WTC11 (cell line): ENCODE measurements around the gene ITPKB. TPM values are rescaled to one million over a fixed set of nuclear protein-coding genes. Genes with fewer than 3 reads are reported as not detected.
A peak's percentile ranks its signal among the peaks of the same experiment; 100 is the strongest.

Source experiments
- ATAC-seq: fragments of 200-7000 bp; cut with Tn5 transposase; 2 replicates; pipeline ENCODE4 v1.10.0; 2021; ENCODE audit warnings: mild to moderate bottlenecking, moderate library complexity
- CTCF ChIA-PET: fragments of 300-600 bp; sonication (Branson Sonifier 250); formaldehyde crosslinking; loops from one replicate; lab custom pipeline; 2021; ENCODE audit warnings: antibody characterized with exemption; lab: Charles Lee
- POLR2A ChIA-PET: fragments of 350-600 bp; sonication (Branson Sonifier 250); formaldehyde crosslinking; loops from one replicate; lab custom pipeline; 2021; ENCODE audit warnings: antibody characterized with exemption; lab: Charles Lee
- DNase-seq: peaks from one replicate; pipeline ENCODE4 v3.0.0; 2021; ENCODE audit warnings: low spot score
- H3K27ac Mint-ChIP-seq: 2 replicates; pipeline ENCODE4 v1.8.0; 2021; ENCODE audit warnings: mixed read lengths
- H3K27me3 Mint-ChIP-seq: 2 replicates; pipeline ENCODE4 v1.8.0; 2021; ENCODE audit warnings: low read depth, mild to moderate bottlenecking, moderate library complexity, mixed read lengths
- H3K36me3 Mint-ChIP-seq: 2 replicates; pipeline ENCODE4 v1.8.0; 2021; ENCODE audit warnings: mixed read lengths
- H3K4me1 Mint-ChIP-seq: 2 replicates; pipeline ENCODE4 v1.8.0; 2022; ENCODE audit warnings: mixed read lengths
- H3K4me3 Mint-ChIP-seq: 2 replicates; pipeline ENCODE4 v1.8.0; 2021; ENCODE audit warnings: mild to moderate bottlenecking, moderate library complexity, mixed read lengths
- H3K9me3 Mint-ChIP-seq: 2 replicates; pipeline ENCODE4 v1.8.0; 2021; ENCODE audit warnings: mixed read lengths
- AR ChIP-seq: fragments of 250-450 bp; sonication (Bioruptor Pico); IDR thresholded peaks from 2 replicates; pipeline ENCODE4 v1.9.0; 2021; ENCODE audit warnings: mild to moderate bottlenecking
- ARID4B ChIP-seq: sonication (generic); formaldehyde crosslinking; IDR thresholded peaks from 2 replicates; pipeline ENCODE4 v1.8.0; 2023; ENCODE audit warnings: missing genetic modification reagents, mild to moderate bottlenecking, borderline replicate concordance
- CBFB ChIP-seq: sonication (generic); formaldehyde crosslinking; IDR thresholded peaks from 2 replicates; pipeline ENCODE4 v1.8.1; 2022; ENCODE audit warnings: mild to moderate bottlenecking, low read depth, missing genetic modification reagents
- CREB1 ChIP-seq: sonication (generic); formaldehyde crosslinking; IDR thresholded peaks from 2 replicates; pipeline ENCODE4 v1.8.0; 2023; ENCODE audit warnings: mild to moderate bottlenecking, missing genetic modification reagents
- CTCF ChIP-seq: fragments of 200-600 bp; IDR thresholded peaks from 2 replicates; pipeline ENCODE4 v1.8.0; 2022; ENCODE audit warnings: antibody characterized with exemption
- E2F4 ChIP-seq: sonication (generic); formaldehyde crosslinking; IDR thresholded peaks from 2 replicates; pipeline ENCODE4 v1.8.1; 2022; ENCODE audit warnings: low read depth, mild to moderate bottlenecking, moderate library complexity, missing genetic modification reagents, borderline replicate concordance
- ESRRA ChIP-seq: sonication (generic); formaldehyde crosslinking; IDR thresholded peaks from 2 replicates; pipeline ENCODE4 v1.8.1; 2022; ENCODE audit warnings: mild to moderate bottlenecking, missing genetic modification reagents, borderline replicate concordance
- FOXP4 ChIP-seq: sonication (generic); formaldehyde crosslinking; IDR thresholded peaks from 2 replicates; pipeline ENCODE4 v1.8.0; 2022; ENCODE audit warnings: mild to moderate bottlenecking, missing genetic modification reagents
- HMGA2 ChIP-seq: fragments of 250-450 bp; sonication (Bioruptor Pico); IDR thresholded peaks from 2 replicates; pipeline ENCODE4 v1.4.0; 2021; ENCODE audit warnings: mild to moderate bottlenecking, moderate library complexity
- NFATC4 ChIP-seq: fragments of 250-450 bp; sonication (Bioruptor Pico); IDR thresholded peaks from 2 replicates; pipeline ENCODE4 v1.9.0; 2021; ENCODE audit warnings: mild to moderate bottlenecking
- NR3C1 ChIP-seq: sonication (generic); formaldehyde crosslinking; conservative IDR thresholded peaks from 2 replicates; pipeline ENCODE4 v1.8.1; 2023; ENCODE audit warnings: low read depth, mild to moderate bottlenecking, missing genetic modification reagents
- ZNF317 ChIP-seq: sonication (generic); formaldehyde crosslinking; IDR thresholded peaks from 2 replicates; pipeline ENCODE4 v1.8.1; 2023; ENCODE audit warnings: low read depth, mild to moderate bottlenecking, moderate library complexity, missing genetic modification reagents, borderline replicate concordance
- ZNF416 ChIP-seq: fragments of 250-450 bp; sonication (Bioruptor Pico); IDR thresholded peaks from 2 replicates; pipeline ENCODE4 v1.9.0; 2021; ENCODE audit warnings: mild to moderate bottlenecking, inconsistent platforms
- total RNA-seq: library from RNA; stranded (reverse); gene quantifications from 3 replicates; pipeline ENCODE4 v1.2.3, GENCODE V29; 2021

Gene ITPKB
- total RNA-seq, 1 experiment from 2014 or later, result 15.6 TPM

- ChIA-PET POLR2A (no interaction called here), CTCF (interaction anchor here (1.1 to 5.0 kb wide), 7 partner anchors 16 to 205 kb away, joined by 3 to 77 read pairs (median 15); partner anchors contain the start of gene STUM)
- DNase-seq, result no peak
- Mint-ChIP-seq H3K27me3 (no peaks in the 10 kb centered on the region; the same call in none of the 2 replicates), H3K9me3 (peaks cover 12% of the 10 kb centered on the region), H3K4me3 (no peak overlapping the region), H3K36me3 (no peaks in the 10 kb centered on the region), H3K4me1 (peaks cover 33% of the 10 kb centered on the region), H3K27ac (no peak overlapping the region)
- ATAC-seq, result no peak
- TF ChIP-seq HMGA2, result no peak
Measured at GRCh38 chr1:226609836-226610455, 129.1 kb downstream of the ITPKB start.

GRCh38 chr1:226608699-226609505, 130.2 kb downstream of the ITPKB start:
- no peaks in the 10 kb centered on the region for H3K36me3 Mint-ChIP-seq
- CTCF ChIA-PET, result interaction anchor here (0.5 to 5.0 kb wide), 70 partner anchors 8 to 341 kb away, joined by 3 to 77 read pairs (median 4); partner anchors contain the start of genes COQ8A, ITPKB, LIN9 and PARP1
- POLR2A ChIA-PET, result interaction anchor here (1.1 to 1.3 kb wide), 2 partner anchors 59 to 61 kb away, joined by 3 read pairs; no protein-coding TSS in a partner anchor
- ATAC-seq (peak; percentile 66), DNase-seq (peak; percentile 86)
- peaks cover 43% of the 10 kb centered on the region for H3K4me1 Mint-ChIP-seq
- H3K9me3 Mint-ChIP-seq, result peaks cover 6% of the 10 kb centered on the region
- no peak overlapping the region for H3K27ac Mint-ChIP-seq
- no peak overlapping the region; the same call in 1 of the 2 replicates for H3K4me3 Mint-ChIP-seq
- no peaks in the 10 kb centered on the region; the same call in none of the 2 replicates for H3K27me3 Mint-ChIP-seq
- TF ChIP-seq CTCF (peak; percentile 93), NFATC4 (CRISPR knock-in tag) (no peak), ESRRA (CRISPR knock-in tag) (no peak)

GRCh38 chr1:226607821-226608220, 131.3 kb downstream of the ITPKB start:
- ChIA-PET POLR2A (interaction anchor here (1.3 kb wide), 1 partner anchor 60 kb away, joined by 3 read pairs; no protein-coding TSS in a partner anchor), CTCF (interaction anchor here (0.9 to 5.0 kb wide), 18 partner anchors 8 to 333 kb away, joined by 3 to 77 read pairs (median 7); partner anchors contain the start of genes COQ8A, PARP1 and STUM)
- Mint-ChIP-seq H3K27me3 (no peaks in the 10 kb centered on the region; the same call in none of the 2 replicates), H3K4me3 (no peak overlapping the region), H3K4me1 (peaks cover 46% of the 10 kb centered on the region), H3K9me3 (no peaks in the 10 kb centered on the region), H3K36me3 (no peaks in the 10 kb centered on the region), H3K27ac (no peak overlapping the region)
- DNase-seq (no peak), ATAC-seq (no peak)
- TF ChIP-seq CBFB (CRISPR knock-in tag) (no peak), ZNF416 (CRISPR knock-in tag) (no peak), CTCF (no peak), CREB1 (CRISPR knock-in tag) (no peak), FOXP4 (CRISPR knock-in tag) (no peak), ARID4B (no peak), ZNF317 (CRISPR knock-in tag) (no peak), AR (CRISPR knock-in tag) (no peak), NR3C1 (CRISPR knock-in tag) (no peak), E2F4 (CRISPR knock-in tag) (no peak)
